Mesendoderm (in vitro differentiated cells): ENCODE measurements around the gene RSBN1.
A peak's percentile ranks its signal among the peaks of the same experiment; 100 is the strongest.

Source experiments
- DNase-seq: peaks from one replicate; pipeline ENCODE4 v3.0.0; 2013
- H2AK5ac ChIP-seq: 2 replicates; pipeline ENCODE4 v1.6.1; 2013; ENCODE audit warnings: low read length, inconsistent platforms
- H2BK120ac ChIP-seq: 2 replicates; pipeline ENCODE4 v1.6.1; 2013; ENCODE audit warnings: low read depth, mild to moderate bottlenecking, low read length, moderate library complexity, mixed read lengths
- H2BK15ac ChIP-seq: replicated peaks from 2 replicates; pipeline ENCODE4 v1.6.1; 2013; ENCODE audit warnings: low read depth, mild to moderate bottlenecking, moderate library complexity
- H2BK5ac ChIP-seq: 2 replicates; pipeline ENCODE4 v1.6.1; 2013; ENCODE audit warnings: low read length, inconsistent platforms
- H3K18ac ChIP-seq: 2 replicates; pipeline ENCODE4 v1.6.1; 2013; ENCODE audit warnings: mild to moderate bottlenecking, low read length, mixed read lengths
- H3K23ac ChIP-seq: one replicate; pipeline ENCODE4 v1.6.1; 2013; ENCODE audit warnings: low read length
- H3K27ac ChIP-seq: 2 replicates; pipeline ENCODE4 v1.5.1; 2013; ENCODE audit warnings: low read depth, mild to moderate bottlenecking, inconsistent platforms, low read length, moderate library complexity
- H3K27me3 ChIP-seq: 2 replicates; pipeline ENCODE4 v1.6.1; 2013; ENCODE audit warnings: low read length, control low read depth, mild to moderate bottlenecking, inconsistent platforms; ENCODE audit not compliant: insufficient read depth, poor library complexity
- H3K36me3 ChIP-seq: 2 replicates; pipeline ENCODE4 v1.6.1; 2013; ENCODE audit warnings: low read length, inconsistent platforms; ENCODE audit not compliant: control insufficient read depth, insufficient read depth
- H3K4ac ChIP-seq: one replicate; pipeline ENCODE4 v1.6.1; 2013; ENCODE audit warnings: low read depth, mild to moderate bottlenecking, low read length, moderate library complexity
- H3K4me1 ChIP-seq: 2 replicates; pipeline ENCODE4 v1.6.1; 2013; ENCODE audit warnings: low read depth, low read length, inconsistent platforms; ENCODE audit not compliant: control insufficient read depth
- H3K4me2 ChIP-seq: 2 replicates; pipeline ENCODE4 v1.6.1; 2013; ENCODE audit warnings: low read length
- H3K4me3 ChIP-seq: 2 replicates; pipeline ENCODE4 v1.5.1; 2013; ENCODE audit warnings: mild to moderate bottlenecking, low read length
- H3K56ac ChIP-seq: one replicate; pipeline ENCODE4 v1.6.1; 2013; ENCODE audit warnings: low read length
- H3K79me1 ChIP-seq: 2 replicates; pipeline ENCODE4 v1.6.1; 2013; ENCODE audit warnings: low read length, inconsistent platforms
- H3K79me2 ChIP-seq: 2 replicates; pipeline ENCODE4 v1.6.1; 2013; ENCODE audit warnings: mild to moderate bottlenecking, low read length; ENCODE audit not compliant: control insufficient read depth, insufficient read depth
- H3K9ac ChIP-seq: 2 replicates; pipeline ENCODE4 v1.6.1; 2013; ENCODE audit warnings: low read length, inconsistent platforms
- H4K5ac ChIP-seq: one replicate; pipeline ENCODE4 v1.6.1; 2013; ENCODE audit warnings: low read length
- H4K8ac ChIP-seq: one replicate; pipeline ENCODE4 v1.6.1; 2013; ENCODE audit warnings: low read depth, mild to moderate bottlenecking, control low read depth, low read length, moderate library complexity
- WGBS: extraction: QIAGEN DNeasy Blood & Tissue Kit; methylation state at CpG from one replicate; pipeline ENCODE4 v1.1.7; 2013; ENCODE audit warnings: low lambda C conversion rate, missing lambda C conversion rate; ENCODE audit not compliant: insufficient coverage; ENCODE audit errors: extremely low coverage; 5-methylcytosine and 5-hydroxymethylcytosine counted together

The RSBN1 gene

DNA sequence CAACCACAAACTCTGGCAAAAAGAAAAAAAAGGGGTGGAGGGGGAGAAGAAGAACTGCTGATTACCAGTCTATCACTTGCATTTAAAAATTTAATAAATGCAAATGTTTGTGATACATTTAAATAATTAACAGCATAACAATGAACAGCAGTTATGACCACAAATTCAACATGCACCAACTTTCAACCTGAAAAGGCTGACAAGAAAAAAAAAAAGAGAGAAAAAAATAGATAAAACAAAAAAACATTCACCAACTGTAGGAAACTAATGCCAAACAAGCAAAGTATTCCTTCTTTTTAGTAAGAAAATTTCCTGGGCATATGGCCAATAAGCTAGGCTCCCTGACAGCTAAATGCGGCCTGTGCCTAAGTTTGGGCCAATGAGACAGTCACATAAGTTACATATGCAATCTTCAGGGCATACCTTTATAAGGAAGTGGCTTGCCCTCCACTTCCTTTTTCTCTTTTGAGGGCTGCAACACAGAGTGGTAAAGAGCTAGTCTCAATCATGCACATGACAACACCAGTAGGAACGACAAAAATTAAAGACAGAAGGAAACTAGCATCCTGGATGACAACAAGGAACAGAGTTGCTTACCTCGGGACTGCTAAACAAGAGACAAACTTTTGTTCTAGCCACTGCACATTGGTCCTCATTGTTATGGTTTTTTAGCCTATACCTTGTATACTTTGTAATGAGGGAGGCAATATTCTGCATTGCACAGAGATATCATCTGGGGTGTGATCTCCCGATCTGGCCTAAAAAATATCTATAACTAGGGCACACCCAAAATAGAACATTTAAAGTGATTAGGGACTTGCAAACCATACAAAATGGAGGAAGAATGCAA lies 28.8 kb downstream of the RSBN1 start:
- Histone ChIP-seq H2BK120ac (no peak overlapping the region), H3K79me2 (peaks cover 12% of the 10 kb centered on the region), H4K5ac (no peak overlapping the region), H3K27ac (no peak overlapping the region), H2BK5ac (no peak overlapping the region), H3K27me3 (no peaks in the 10 kb centered on the region), H3K4ac (no peak overlapping the region), H3K4me2 (no peak overlapping the region), H3K4me3 (no peak overlapping the region), H2AK5ac (no peak overlapping the region), H3K36me3 (no peaks in the 10 kb centered on the region), H4K8ac (no peak overlapping the region), H3K4me1 (no peaks in the 10 kb centered on the region), H3K79me1 (peaks cover 8% of the 10 kb centered on the region), H3K18ac (no peak overlapping the region), H3K9ac (no peak overlapping the region), H2BK15ac (no peak overlapping the region), H3K23ac (no peak overlapping the region), H3K56ac (no peak overlapping the region)
- DNase-seq = peak; percentile 10
- no CpG with 5 or more reads among the region's 4 CpGs for WGBS

DNA sequence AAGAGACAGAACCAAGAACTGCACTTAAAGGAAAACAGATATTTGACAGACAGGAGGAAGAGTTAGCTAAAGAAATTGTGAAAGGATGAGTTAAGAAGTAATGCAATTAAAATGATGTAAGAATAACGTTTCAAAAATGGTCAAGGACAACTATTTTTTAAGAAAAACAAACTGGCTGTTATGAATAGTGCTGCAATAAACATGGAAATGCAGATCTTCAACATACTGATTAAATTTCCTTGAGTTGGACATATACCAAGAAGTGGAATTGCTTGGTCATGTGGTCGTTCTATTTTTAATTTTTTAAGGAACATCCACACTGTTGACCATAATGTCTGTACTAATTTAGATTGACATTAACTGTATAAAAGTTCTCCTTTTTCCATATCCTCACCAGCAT lies 29.9 kb downstream of the RSBN1 start:
- DNase-seq = no peak
- H2BK15ac ChIP-seq = no peak overlapping the region
- no peak overlapping the region for H4K5ac ChIP-seq
- no peaks in the 10 kb centered on the region for H3K27me3 ChIP-seq
- H3K79me2 ChIP-seq = peaks cover 11% of the 10 kb centered on the region
- no peak overlapping the region for H4K8ac ChIP-seq
- H2BK120ac ChIP-seq = no peak overlapping the region
- H2AK5ac ChIP-seq = no peak overlapping the region
- no peak overlapping the region for H3K4ac ChIP-seq
- H3K23ac ChIP-seq = no peak overlapping the region
- no peak overlapping the region for H3K4me2 ChIP-seq
- H3K18ac ChIP-seq = no peak overlapping the region
- H3K9ac ChIP-seq = no peak overlapping the region
- no peak overlapping the region for H3K56ac ChIP-seq
- no peak overlapping the region for H3K27ac ChIP-seq
- H3K4me1 ChIP-seq = no peaks in the 10 kb centered on the region
- H3K4me3 ChIP-seq = no peak overlapping the region
- H2BK5ac ChIP-seq = no peak overlapping the region
- H3K79me1 ChIP-seq = peaks cover 8% of the 10 kb centered on the region
- no CpG with 5 or more reads among the region's 2 CpGs for WGBS
- no peaks in the 10 kb centered on the region for H3K36me3 ChIP-seq

DNA sequence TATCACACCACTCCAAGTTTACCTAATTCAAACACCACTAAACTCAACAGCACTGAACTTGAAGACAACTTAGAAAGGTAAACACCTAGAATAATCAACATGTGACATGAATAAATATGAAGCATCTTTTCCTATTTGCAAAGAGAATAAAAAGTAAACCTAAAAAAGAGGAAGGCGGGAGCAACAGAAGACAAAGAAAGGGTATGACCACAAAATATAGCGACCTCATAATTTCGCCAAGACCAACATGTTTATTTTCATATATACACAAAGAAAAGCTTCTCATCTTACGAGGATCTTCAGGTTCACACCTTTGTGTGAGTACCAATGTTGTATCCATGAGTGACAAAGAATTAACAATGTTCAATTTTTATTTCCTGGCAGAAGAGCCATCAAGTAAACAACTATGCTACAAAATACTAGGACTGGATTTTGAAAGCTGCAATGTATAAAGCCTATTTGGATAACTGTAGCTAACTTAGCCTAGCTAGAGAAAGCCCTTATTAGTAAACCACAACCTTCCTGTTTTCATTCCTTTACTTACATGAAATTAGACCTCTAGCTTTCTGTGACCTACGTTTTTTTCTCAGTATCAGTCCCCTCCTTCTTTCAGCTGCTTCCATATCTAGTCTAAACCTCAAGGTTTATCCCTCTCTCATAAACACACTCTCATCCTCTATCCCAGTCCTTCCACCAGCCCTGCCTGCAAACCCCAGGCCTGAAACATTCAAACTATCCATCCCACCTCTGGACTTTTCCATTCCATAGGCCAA lies 31.7 kb downstream of the RSBN1 start:
- no CpG with 5 or more reads among the region's 5 CpGs for WGBS
- no peak for DNase-seq
- H3K79me2 ChIP-seq = peaks cover 10% of the 10 kb centered on the region

DNA sequence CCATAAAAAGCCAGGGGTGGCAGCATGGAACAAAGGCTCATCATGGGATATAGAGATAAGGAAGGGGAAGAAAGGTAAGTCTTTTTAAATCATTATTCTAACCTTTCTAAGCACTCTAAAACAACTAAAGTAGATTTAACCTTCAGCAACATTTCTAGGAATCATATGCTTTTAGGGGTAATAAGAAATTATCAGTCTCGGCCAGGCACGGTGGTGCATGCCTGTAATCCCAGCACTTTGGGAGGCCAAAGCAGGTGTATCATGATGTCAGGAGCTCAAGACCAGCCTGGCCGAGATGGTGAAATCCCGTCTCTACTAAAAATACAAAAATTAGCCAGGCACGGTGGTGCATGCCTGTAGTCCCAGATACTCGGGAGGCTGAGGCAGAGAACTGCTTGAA lies 32.7 kb downstream of the RSBN1 start:
- H3K9ac ChIP-seq = no peak overlapping the region
- H4K8ac ChIP-seq = no peak overlapping the region
- no peak overlapping the region for H3K4me2 ChIP-seq
- no peak overlapping the region for H2BK15ac ChIP-seq
- no peak overlapping the region for H4K5ac ChIP-seq
- no peak overlapping the region for H3K18ac ChIP-seq
- H3K27ac ChIP-seq = no peak overlapping the region
- no peaks in the 10 kb centered on the region for H3K27me3 ChIP-seq
- no peak overlapping the region for H2AK5ac ChIP-seq
- peaks cover 10% of the 10 kb centered on the region for H3K79me2 ChIP-seq
- no peaks in the 10 kb centered on the region for H3K4me1 ChIP-seq
- peaks cover 7% of the 10 kb centered on the region for H3K79me1 ChIP-seq
- no peak overlapping the region for H3K23ac ChIP-seq
- no peak overlapping the region for H2BK120ac ChIP-seq
- no peaks in the 10 kb centered on the region for H3K36me3 ChIP-seq
- no CpG with 5 or more reads among the region's 6 CpGs for WGBS
- no peak overlapping the region for H3K4me3 ChIP-seq
- H3K4ac ChIP-seq = no peak overlapping the region
- DNase-seq = no peak
- no peak overlapping the region for H2BK5ac ChIP-seq
- H3K56ac ChIP-seq = no peak overlapping the region

More for the DNA sequence above, 31.7 kb downstream of the RSBN1 start:
- H2BK15ac ChIP-seq = no peak overlapping the region
- H4K8ac ChIP-seq = peak overlapping the region; percentile 39
- H2BK5ac ChIP-seq = no peak overlapping the region
- no peaks in the 10 kb centered on the region for H3K27me3 ChIP-seq
- H3K4me3 ChIP-seq = no peak overlapping the region
- no peak overlapping the region for H3K9ac ChIP-seq
- no peak overlapping the region for H2AK5ac ChIP-seq
- H3K18ac ChIP-seq = no peak overlapping the region
- H4K5ac ChIP-seq = no peak overlapping the region
- no peaks in the 10 kb centered on the region for H3K36me3 ChIP-seq
- no peak overlapping the region for H3K4ac ChIP-seq
- H3K27ac ChIP-seq = no peak overlapping the region
- no peak overlapping the region for H3K4me2 ChIP-seq
- H3K56ac ChIP-seq = no peak overlapping the region
- H2BK120ac ChIP-seq = no peak overlapping the region
- H3K23ac ChIP-seq = no peak overlapping the region
- H3K79me1 ChIP-seq = peaks cover 8% of the 10 kb centered on the region
- H3K4me1 ChIP-seq = no peaks in the 10 kb centered on the region

DNA sequence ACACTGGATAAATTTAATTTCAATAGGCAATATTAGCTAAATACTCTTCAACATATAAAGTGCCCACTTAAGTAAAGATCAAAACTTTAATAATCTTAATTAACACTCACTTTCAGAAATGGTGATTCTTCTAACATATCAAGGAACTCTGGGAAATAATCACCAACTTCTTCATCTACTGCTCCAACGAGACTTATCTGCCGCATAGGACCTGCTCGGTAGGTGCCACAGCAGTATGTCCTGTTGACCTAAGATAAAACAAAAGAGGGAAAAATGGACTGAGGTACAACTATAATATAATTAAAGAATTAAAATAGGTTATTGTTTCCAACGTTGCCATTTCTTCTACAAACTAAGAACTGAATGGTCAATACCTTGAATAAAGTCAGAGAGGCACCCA lies 34.7 kb downstream of the RSBN1 start:
- Histone ChIP-seq H4K5ac (no peak overlapping the region), H3K23ac (no peak overlapping the region), H3K27ac (no peak overlapping the region), H3K4me2 (no peak overlapping the region), H4K8ac (no peak overlapping the region), H3K36me3 (no peaks in the 10 kb centered on the region), H2BK120ac (no peak overlapping the region), H3K4me1 (no peaks in the 10 kb centered on the region), H2BK5ac (no peak overlapping the region), H3K4me3 (no peak overlapping the region), H3K79me2 (peaks cover 7% of the 10 kb centered on the region), H3K4ac (no peak overlapping the region), H3K18ac (no peak overlapping the region), H2AK5ac (no peak overlapping the region), H2BK15ac (no peak overlapping the region), H3K9ac (no peak overlapping the region), H3K56ac (no peak overlapping the region), H3K79me1 (peaks cover 2% of the 10 kb centered on the region), H3K27me3 (no peaks in the 10 kb centered on the region)
- DNase-seq = no peak
- WGBS = no CpG with 5 or more reads among the region's 4 CpGs
